ENCODE results near the gene HSBP1L1.

The HSBP1L1 gene

DNA sequence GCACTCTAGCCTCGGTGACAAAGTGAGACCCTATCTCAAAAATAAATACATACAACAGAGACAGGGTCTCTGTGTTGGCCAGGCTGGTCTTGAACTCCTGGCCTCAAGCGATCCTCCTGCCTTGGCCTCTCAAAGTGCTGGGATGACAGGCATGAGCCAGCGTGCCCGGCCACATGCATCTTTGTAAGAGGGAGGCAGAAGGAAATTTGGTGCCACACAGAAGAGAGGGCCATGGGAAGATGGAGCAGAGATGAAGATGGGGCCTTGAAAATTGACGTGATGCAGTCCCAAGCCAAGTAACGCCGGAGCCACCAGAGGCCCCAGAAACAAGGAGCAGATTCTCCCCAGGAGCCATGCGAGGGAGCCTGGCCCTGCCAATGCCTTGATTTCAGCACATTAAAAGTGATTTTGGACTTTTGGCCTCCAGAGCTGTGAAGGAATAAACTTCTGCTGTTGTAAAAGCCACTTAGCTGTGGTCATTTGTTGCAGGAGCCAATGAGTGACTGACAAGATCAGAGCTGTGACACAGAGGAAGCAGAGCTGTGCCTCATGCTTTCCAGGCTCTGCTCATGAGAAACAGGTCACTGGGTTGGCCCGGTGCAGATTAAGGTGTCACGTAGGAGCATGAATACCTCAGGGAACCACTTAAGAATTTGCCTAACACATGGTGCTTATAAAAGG is 10.3 kb upstream of the HSBP1L1 start:
- H3K23ac ChIP-seq (ENCODE audit: low read length): no peak overlapping the region
- H3K27ac ChIP-seq (ENCODE audit: low read depth, low read length): no peak overlapping the region
- H3K27me3 ChIP-seq (ENCODE audit: insufficient read depth, low read length, poor library complexity): peaks cover 11% of the 10 kb centered on the region
- H3K18ac ChIP-seq (ENCODE audit: low read length): no peak overlapping the region
- no peak overlapping the region for H3K4me2 ChIP-seq (ENCODE audit: low read length)
- H3K9ac ChIP-seq (ENCODE audit: low read length): no peak overlapping the region
- H3K36me3 ChIP-seq (ENCODE audit: control insufficient read depth, insufficient read depth, low read length): no peaks in the 10 kb centered on the region
- no peaks in the 10 kb centered on the region for H3K4me1 ChIP-seq (ENCODE audit: control insufficient read depth, low read depth, low read length)
- no peaks in the 10 kb centered on the region for H3K79me2 ChIP-seq (ENCODE audit: control insufficient read depth, insufficient read depth, low read length)
- no peak overlapping the region for H3K4me3 ChIP-seq (ENCODE audit: low read length)
- no peak for DNase-seq
- no peak overlapping the region for H4K5ac ChIP-seq (ENCODE audit: low read length)
- H2BK15ac ChIP-seq (replicated peaks; ENCODE audit: low read depth): no peak overlapping the region
- no peak overlapping the region for H2BK5ac ChIP-seq (ENCODE audit: low read length)
- no CpG with 5 or more reads among the region's 10 CpGs for WGBS (ENCODE audit: extremely low coverage, insufficient coverage, low lambda C conversion rate)
- H4K8ac ChIP-seq (ENCODE audit: low read depth, low read length): no peak overlapping the region
- no peak overlapping the region for H3K4ac ChIP-seq (ENCODE audit: low read depth, low read length)
- no peaks in the 10 kb centered on the region for H3K79me1 ChIP-seq (ENCODE audit: low read length)
- H2BK120ac ChIP-seq (ENCODE audit: low read depth, low read length): no peak overlapping the region
- no peak overlapping the region for H3K56ac ChIP-seq (ENCODE audit: low read length)
- H2AK5ac ChIP-seq (ENCODE audit: low read length): no peak overlapping the region

DNA sequence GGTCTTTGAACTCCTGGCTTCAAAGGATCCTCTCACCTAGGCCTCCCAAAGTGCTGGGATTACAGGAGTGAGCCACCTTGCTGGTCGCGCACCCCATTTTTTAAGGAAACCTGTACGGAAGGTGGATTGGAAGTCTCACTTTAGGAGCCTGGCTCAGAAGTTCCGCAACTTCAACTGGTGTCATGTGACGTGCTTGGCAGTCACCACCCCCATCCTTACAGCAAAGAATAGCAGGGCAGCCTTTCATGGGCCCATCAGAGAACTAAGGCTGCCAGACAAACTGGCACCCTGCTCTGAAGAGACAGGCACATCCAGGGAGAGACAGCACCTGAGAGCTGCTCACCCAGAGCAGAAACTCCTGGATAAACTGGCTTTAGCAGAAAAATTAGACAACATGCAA is 9.7 kb upstream of the HSBP1L1 start:
- no peak overlapping the region for H4K8ac ChIP-seq (ENCODE audit: low read depth, low read length)
- H3K27ac ChIP-seq (ENCODE audit: low read depth, low read length): no peak overlapping the region
- H4K5ac ChIP-seq (ENCODE audit: low read length): no peak overlapping the region

GRCh38 chr18:79955302-79956075 is 9.0 kb upstream of the HSBP1L1 start:
- H3K23ac ChIP-seq (ENCODE audit: low read length): no peak overlapping the region
- H3K4me1 ChIP-seq (ENCODE audit: control insufficient read depth, low read depth, low read length): peaks cover 3% of the 10 kb centered on the region

More for the DNA sequence above, 9.7 kb upstream of the HSBP1L1 start:
- Histone ChIP-seq H3K36me3 (ENCODE audit: control insufficient read depth, insufficient read depth, low read length) (no peaks in the 10 kb centered on the region), H3K4me1 (ENCODE audit: control insufficient read depth, low read depth, low read length) (peaks cover 3% of the 10 kb centered on the region), H2BK15ac (replicated peaks; ENCODE audit: low read depth) (no peak overlapping the region), H3K18ac (ENCODE audit: low read length) (no peak overlapping the region), H3K27me3 (ENCODE audit: insufficient read depth, low read length, poor library complexity) (peaks cover 11% of the 10 kb centered on the region), H3K9ac (ENCODE audit: low read length) (no peak overlapping the region), H3K79me2 (ENCODE audit: control insufficient read depth, insufficient read depth, low read length) (no peaks in the 10 kb centered on the region), H3K56ac (ENCODE audit: low read length) (no peak overlapping the region), H3K4ac (ENCODE audit: low read depth, low read length) (no peak overlapping the region), H3K79me1 (ENCODE audit: low read length) (no peaks in the 10 kb centered on the region), H3K4me2 (ENCODE audit: low read length) (no peak overlapping the region), H2BK120ac (ENCODE audit: low read depth, low read length) (no peak overlapping the region), H3K23ac (ENCODE audit: low read length) (no peak overlapping the region), H2BK5ac (ENCODE audit: low read length) (no peak overlapping the region), H2AK5ac (ENCODE audit: low read length) (no peak overlapping the region), H3K4me3 (ENCODE audit: low read length) (no peak overlapping the region)
- no CpG with 5 or more reads among the region's 5 CpGs for WGBS (ENCODE audit: extremely low coverage, insufficient coverage, low lambda C conversion rate)
- no peak for DNase-seq

DNA sequence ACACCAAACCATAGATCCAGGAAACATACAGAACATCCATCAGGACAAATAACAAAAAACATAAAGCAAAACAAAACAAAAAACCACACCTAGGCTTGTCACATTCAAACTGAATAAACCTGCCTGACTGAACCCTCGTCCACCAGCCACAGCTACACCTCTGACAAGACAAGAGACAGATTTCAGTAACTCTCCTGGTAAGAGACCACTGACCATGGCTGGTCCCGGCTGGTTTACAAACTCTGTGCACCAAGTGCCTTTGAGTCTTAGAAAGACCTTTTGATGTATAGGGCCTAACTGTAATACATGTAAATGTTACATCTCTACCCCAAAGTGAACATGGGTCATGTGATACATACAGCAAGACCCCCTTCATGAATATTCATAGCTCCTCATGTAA is 8.2 kb upstream of the HSBP1L1 start:
- Histone ChIP-seq H3K9ac (ENCODE audit: low read length) (no peak overlapping the region), H2BK15ac (replicated peaks; ENCODE audit: low read depth) (no peak overlapping the region), H3K18ac (ENCODE audit: low read length) (no peak overlapping the region), H3K4ac (ENCODE audit: low read depth, low read length) (no peak overlapping the region), H4K5ac (ENCODE audit: low read length) (no peak overlapping the region), H3K4me1 (ENCODE audit: control insufficient read depth, low read depth, low read length) (peaks cover 3% of the 10 kb centered on the region), H2BK120ac (ENCODE audit: low read depth, low read length) (no peak overlapping the region), H3K79me2 (ENCODE audit: control insufficient read depth, insufficient read depth, low read length) (no peaks in the 10 kb centered on the region), H3K4me3 (ENCODE audit: low read length) (no peak overlapping the region), H3K27ac (ENCODE audit: low read depth, low read length) (no peak overlapping the region), H4K8ac (ENCODE audit: low read depth, low read length) (no peak overlapping the region), H3K79me1 (ENCODE audit: low read length) (no peaks in the 10 kb centered on the region), H2AK5ac (ENCODE audit: low read length) (no peak overlapping the region), H3K36me3 (ENCODE audit: control insufficient read depth, insufficient read depth, low read length) (no peaks in the 10 kb centered on the region), H3K56ac (ENCODE audit: low read length) (no peak overlapping the region), H3K27me3 (ENCODE audit: insufficient read depth, low read length, poor library complexity) (peaks cover 11% of the 10 kb centered on the region), H3K23ac (ENCODE audit: low read length) (no peak overlapping the region), H2BK5ac (ENCODE audit: low read length) (no peak overlapping the region), H3K4me2 (ENCODE audit: low read length) (no peak overlapping the region)
- no peak for DNase-seq
- no CpG with 5 or more reads among the region's 2 CpGs for WGBS (ENCODE audit: extremely low coverage, insufficient coverage, low lambda C conversion rate)

More at GRCh38 chr18:79955302-79956075, 9.0 kb upstream of the HSBP1L1 start:
- no peaks in the 10 kb centered on the region for H3K79me1 ChIP-seq (ENCODE audit: low read length)
- no peak overlapping the region for H4K5ac ChIP-seq (ENCODE audit: low read length)
- no peak overlapping the region for H3K4me3 ChIP-seq (ENCODE audit: low read length)
- H3K4ac ChIP-seq (ENCODE audit: low read depth, low read length): no peak overlapping the region
- no peaks in the 10 kb centered on the region for H3K79me2 ChIP-seq (ENCODE audit: control insufficient read depth, insufficient read depth, low read length)
- WGBS (ENCODE audit: extremely low coverage, insufficient coverage, low lambda C conversion rate): no CpG with 5 or more reads among the region's 12 CpGs
- H3K4me2 ChIP-seq (ENCODE audit: low read length): no peak overlapping the region
- H3K18ac ChIP-seq (ENCODE audit: low read length): no peak overlapping the region
- DNase-seq: no peak
- H2AK5ac ChIP-seq (ENCODE audit: low read length): no peak overlapping the region
- H3K56ac ChIP-seq (ENCODE audit: low read length): no peak overlapping the region
- no peak overlapping the region for H3K9ac ChIP-seq (ENCODE audit: low read length)
- H2BK5ac ChIP-seq (ENCODE audit: low read length): no peak overlapping the region
- no peaks in the 10 kb centered on the region for H3K36me3 ChIP-seq (ENCODE audit: control insufficient read depth, insufficient read depth, low read length)
- no peak overlapping the region for H3K27ac ChIP-seq (ENCODE audit: low read depth, low read length)
- no peak overlapping the region for H4K8ac ChIP-seq (ENCODE audit: low read depth, low read length)
- H2BK15ac ChIP-seq (replicated peaks; ENCODE audit: low read depth): no peak overlapping the region
- H3K27me3 ChIP-seq (ENCODE audit: insufficient read depth, low read length, poor library complexity): peaks cover 11% of the 10 kb centered on the region
- H2BK120ac ChIP-seq (ENCODE audit: low read depth, low read length): no peak overlapping the region

DNA sequence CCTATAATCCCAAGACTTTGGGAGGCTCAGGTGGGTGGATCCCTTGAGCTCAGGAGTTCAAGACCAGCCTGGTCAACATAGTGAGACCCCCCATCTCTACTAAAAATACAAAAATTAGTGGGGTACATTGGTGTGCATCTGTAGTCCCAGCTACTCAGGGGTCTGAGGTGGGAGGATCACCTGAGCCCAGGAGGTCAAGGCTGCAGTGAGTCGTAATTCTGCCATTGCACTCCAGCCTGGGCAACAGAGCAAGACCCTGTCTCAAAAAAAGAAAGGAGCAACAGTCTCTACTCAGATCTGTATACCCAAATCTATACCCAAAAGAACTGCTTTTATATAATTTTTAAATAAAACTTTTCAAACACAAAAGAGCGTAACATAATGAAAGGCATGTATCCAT is 5.5 kb upstream of the HSBP1L1 start:
- H3K79me1 ChIP-seq (ENCODE audit: low read length): no peaks in the 10 kb centered on the region

More for the DNA sequence above, 5.5 kb upstream of the HSBP1L1 start:
- H3K4ac ChIP-seq (ENCODE audit: low read depth, low read length): no peak overlapping the region
- H3K4me3 ChIP-seq (ENCODE audit: low read length): no peak overlapping the region
- no peak overlapping the region for H2BK15ac ChIP-seq (replicated peaks; ENCODE audit: low read depth)
- no peak overlapping the region for H2BK120ac ChIP-seq (ENCODE audit: low read depth, low read length)
- H3K4me1 ChIP-seq (ENCODE audit: control insufficient read depth, low read depth, low read length): peaks cover 3% of the 10 kb centered on the region
- H4K5ac ChIP-seq (ENCODE audit: low read length): no peak overlapping the region
- no peak overlapping the region for H2BK5ac ChIP-seq (ENCODE audit: low read length)
- H3K18ac ChIP-seq (ENCODE audit: low read length): no peak overlapping the region
- no peaks in the 10 kb centered on the region for H3K79me2 ChIP-seq (ENCODE audit: control insufficient read depth, insufficient read depth, low read length)
- no peak for DNase-seq
- no peak overlapping the region for H3K4me2 ChIP-seq (ENCODE audit: low read length)
- peaks cover 3% of the 10 kb centered on the region for H3K27me3 ChIP-seq (ENCODE audit: insufficient read depth, low read length, poor library complexity)
- no peak overlapping the region for H4K8ac ChIP-seq (ENCODE audit: low read depth, low read length)
- no peak overlapping the region for H3K9ac ChIP-seq (ENCODE audit: low read length)
- WGBS (ENCODE audit: extremely low coverage, insufficient coverage, low lambda C conversion rate): 100% methylated on average over 1 of the region's 2 CpGs
- no peak overlapping the region for H3K23ac ChIP-seq (ENCODE audit: low read length)
- H2AK5ac ChIP-seq (ENCODE audit: low read length): no peak overlapping the region
- H3K56ac ChIP-seq (ENCODE audit: low read length): no peak overlapping the region
- H3K36me3 ChIP-seq (ENCODE audit: control insufficient read depth, insufficient read depth, low read length): no peaks in the 10 kb centered on the region
- no peak overlapping the region for H3K27ac ChIP-seq (ENCODE audit: low read depth, low read length)
